ENCODE data around the gene BCKDHB.
"Not testable (repeated sequence)": the region's sequence is repeated elsewhere in the genome, so short reads cannot be mapped to it uniquely, and the experiment has no call there.

Gene BCKDHB

GRCh38 chr6:80217794-80218193 is 111.3 kb downstream of the BCKDHB start:
- TF ChIP-seq Cebpa-rat (IDR thresholded peaks at IDR 0.05): no peak
- Histone ChIP-seq H3K4me2 (no peak overlapping the region), H3K36me3 (no peaks in the 10 kb centered on the region), H3K27ac (no peak overlapping the region), H3K9ac (no peak overlapping the region), H3K9me3 (no peaks in the 10 kb centered on the region), H3K4me1 (no peaks in the 10 kb centered on the region), H3K27me3 (no peaks in the 10 kb centered on the region), H4K20me1 (no peaks in the 10 kb centered on the region), H3K4me3 (no peak overlapping the region)

GRCh38 chr6:80223743-80224212 is 117.3 kb downstream of the BCKDHB start:
- no peak overlapping the region for H3K4me2 ChIP-seq
- no peaks in the 10 kb centered on the region for H3K27me3 ChIP-seq
- H3K9me3 ChIP-seq: no peaks in the 10 kb centered on the region
- no peak overlapping the region for H3K27ac ChIP-seq
- no peaks in the 10 kb centered on the region for H3K36me3 ChIP-seq
- H3K4me1 ChIP-seq: no peaks in the 10 kb centered on the region
- H3K9ac ChIP-seq: no peak overlapping the region
- H4K20me1 ChIP-seq: no peaks in the 10 kb centered on the region
- no peak for TF ChIP-seq Cebpa-rat (IDR thresholded peaks at IDR 0.05)
- no peak overlapping the region for H3K4me3 ChIP-seq

- no peaks in the 10 kb centered on the region for H3K36me3 ChIP-seq
- H3K4me2 ChIP-seq: no peak overlapping the region
- no peak overlapping the region for H3K27ac ChIP-seq
- H3K9ac ChIP-seq: no peak overlapping the region
- H3K4me1 ChIP-seq: no peaks in the 10 kb centered on the region
- H3K9me3 ChIP-seq: no peaks in the 10 kb centered on the region
- H3K27me3 ChIP-seq: no peaks in the 10 kb centered on the region
- no peak overlapping the region for H3K4me3 ChIP-seq
- H4K20me1 ChIP-seq: no peaks in the 10 kb centered on the region
- no peak for TF ChIP-seq Cebpa-rat (IDR thresholded peaks at IDR 0.05)
These were observed 119.7 kb downstream of the BCKDHB start for GRCh38 chr6:80226151-80226550.

GRCh38 chr6:80226699-80227098 is 120.2 kb downstream of the BCKDHB start:
- H3K36me3 ChIP-seq: no peaks in the 10 kb centered on the region
- H3K9ac ChIP-seq: no peak overlapping the region
- no peaks in the 10 kb centered on the region for H3K9me3 ChIP-seq
- H3K27ac ChIP-seq: no peak overlapping the region
- TF ChIP-seq Cebpa-rat (IDR thresholded peaks at IDR 0.05): no peak
- H3K27me3 ChIP-seq: no peaks in the 10 kb centered on the region
- no peaks in the 10 kb centered on the region for H3K4me1 ChIP-seq
- no peak overlapping the region for H3K4me2 ChIP-seq
- H4K20me1 ChIP-seq: no peaks in the 10 kb centered on the region
- no peak overlapping the region for H3K4me3 ChIP-seq

GRCh38 chr6:80227545-80228105 is 121.2 kb downstream of the BCKDHB start:
- no peaks in the 10 kb centered on the region for H3K9me3 ChIP-seq
- H4K20me1 ChIP-seq: no peaks in the 10 kb centered on the region
- no peaks in the 10 kb centered on the region for H3K36me3 ChIP-seq
- no peak overlapping the region for H3K4me3 ChIP-seq
- H3K27me3 ChIP-seq: no peaks in the 10 kb centered on the region
- TF ChIP-seq Cebpa-rat (IDR thresholded peaks at IDR 0.05): no peak
- no peak overlapping the region for H3K4me2 ChIP-seq
- no peak overlapping the region for H3K27ac ChIP-seq
- no peak overlapping the region for H3K9ac ChIP-seq
- H3K4me1 ChIP-seq: no peaks in the 10 kb centered on the region

DNA sequence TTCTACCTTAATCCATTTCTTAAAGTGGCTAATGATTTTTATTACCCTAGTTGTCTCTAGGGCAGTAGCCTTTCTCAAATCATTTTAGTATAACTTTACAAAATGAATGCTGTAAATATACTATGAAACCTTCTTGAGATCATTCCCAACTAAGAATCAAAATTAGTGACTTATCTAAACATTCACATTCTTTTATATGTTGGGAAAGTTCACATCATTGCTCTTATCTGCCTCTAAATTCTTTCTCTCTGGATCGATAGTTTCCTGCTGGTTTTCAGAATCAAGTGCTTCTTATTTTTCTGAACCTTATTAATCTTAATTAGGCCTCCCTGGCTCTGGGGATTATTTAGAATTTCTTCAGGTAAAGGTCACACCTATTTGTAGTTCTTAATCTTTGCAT is 126.8 kb downstream of the BCKDHB start:
- no peaks in the 10 kb centered on the region for H3K9me3 ChIP-seq
- H3K4me3 ChIP-seq: no peak overlapping the region
- no peaks in the 10 kb centered on the region for H4K20me1 ChIP-seq
- no peaks in the 10 kb centered on the region for H3K36me3 ChIP-seq
- H3K27me3 ChIP-seq: no peaks in the 10 kb centered on the region
- H3K4me2 ChIP-seq: no peak overlapping the region
- no peak overlapping the region for H3K9ac ChIP-seq
- no peaks in the 10 kb centered on the region for H3K4me1 ChIP-seq
- H3K27ac ChIP-seq: no peak overlapping the region
- no peak for TF ChIP-seq Cebpa-rat (IDR thresholded peaks at IDR 0.05)

DNA sequence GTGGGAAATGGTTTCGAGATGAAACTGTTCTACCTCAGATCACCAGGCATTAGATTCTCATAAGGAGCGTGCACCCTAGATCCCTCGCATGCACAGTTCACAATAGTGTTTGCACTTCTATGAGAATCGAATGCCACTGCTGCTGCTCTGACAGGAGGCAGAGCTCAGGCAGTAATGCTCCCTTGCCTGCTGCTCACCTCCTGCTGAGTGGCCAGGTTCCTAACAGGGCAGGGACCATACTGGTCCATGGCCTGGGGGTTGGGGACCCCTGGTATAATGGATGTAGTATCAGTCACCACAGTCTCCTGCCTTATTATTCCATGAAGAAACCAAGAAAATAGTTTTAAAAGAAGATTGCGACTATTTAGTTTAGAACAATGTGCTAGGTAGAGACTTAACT is 127.5 kb downstream of the BCKDHB start:
- no peaks in the 10 kb centered on the region for H3K4me1 ChIP-seq
- H3K27ac ChIP-seq: no peak overlapping the region
- no peak overlapping the region for H3K4me2 ChIP-seq
- no peaks in the 10 kb centered on the region for H4K20me1 ChIP-seq
- no peaks in the 10 kb centered on the region for H3K27me3 ChIP-seq
- H3K4me3 ChIP-seq: no peak overlapping the region
- H3K9ac ChIP-seq: no peak overlapping the region
- H3K36me3 ChIP-seq: no peaks in the 10 kb centered on the region
- no peaks in the 10 kb centered on the region for H3K9me3 ChIP-seq
- no peak for TF ChIP-seq Cebpa-rat (IDR thresholded peaks at IDR 0.05)

GRCh38 chr6:80234401-80234800 is 127.9 kb downstream of the BCKDHB start:
- Histone ChIP-seq H3K27me3 (no peaks in the 10 kb centered on the region), H3K4me1 (no peaks in the 10 kb centered on the region), H3K4me3 (no peak overlapping the region), H3K4me2 (no peak overlapping the region), H4K20me1 (no peaks in the 10 kb centered on the region), H3K9ac (no peak overlapping the region), H3K27ac (no peak overlapping the region), H3K36me3 (no peaks in the 10 kb centered on the region), H3K9me3 (no peaks in the 10 kb centered on the region)
- TF ChIP-seq Cebpa-rat (IDR thresholded peaks at IDR 0.05): no peak

- H4K20me1 ChIP-seq: no peaks in the 10 kb centered on the region
- no peak overlapping the region for H3K4me2 ChIP-seq
- H3K9ac ChIP-seq: no peak overlapping the region
- no peaks in the 10 kb centered on the region for H3K27me3 ChIP-seq
- H3K27ac ChIP-seq: no peak overlapping the region
- no peaks in the 10 kb centered on the region for H3K36me3 ChIP-seq
- no peaks in the 10 kb centered on the region for H3K4me1 ChIP-seq
- TF ChIP-seq Cebpa-rat (IDR thresholded peaks at IDR 0.05): no peak
- H3K4me3 ChIP-seq: no peak overlapping the region
- no peaks in the 10 kb centered on the region for H3K9me3 ChIP-seq
These were observed 128.4 kb downstream of the BCKDHB start for GRCh38 chr6:80234908-80235307.

DNA sequence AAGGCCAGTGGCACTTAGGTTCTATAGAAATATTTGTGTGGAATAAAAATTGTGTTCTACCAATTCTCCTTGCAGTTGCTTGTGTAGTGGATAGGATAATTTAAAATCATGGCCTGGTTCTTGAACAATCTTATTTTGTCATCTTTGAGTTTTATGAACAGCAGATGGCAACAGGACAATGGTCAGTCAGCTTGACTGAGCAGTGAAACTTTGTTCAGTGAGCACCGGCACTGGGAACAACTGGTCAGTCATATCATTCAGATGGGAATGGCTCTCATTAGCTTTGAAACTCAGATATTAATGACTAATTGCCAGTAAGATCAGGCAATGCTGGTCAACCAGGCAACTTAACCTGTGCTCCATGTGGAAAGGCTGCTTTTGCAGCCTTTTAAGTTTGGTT is 129.2 kb downstream of the BCKDHB start:
- no peak for TF ChIP-seq Cebpa-rat (IDR thresholded peaks at IDR 0.05)
- no peak overlapping the region for H3K27ac ChIP-seq
- no peaks in the 10 kb centered on the region for H4K20me1 ChIP-seq
- H3K27me3 ChIP-seq: no peaks in the 10 kb centered on the region
- no peak overlapping the region for H3K9ac ChIP-seq
- H3K4me2 ChIP-seq: no peak overlapping the region
- no peaks in the 10 kb centered on the region for H3K9me3 ChIP-seq
- no peak overlapping the region for H3K4me3 ChIP-seq
- H3K4me1 ChIP-seq: no peaks in the 10 kb centered on the region
- no peaks in the 10 kb centered on the region for H3K36me3 ChIP-seq

DNA sequence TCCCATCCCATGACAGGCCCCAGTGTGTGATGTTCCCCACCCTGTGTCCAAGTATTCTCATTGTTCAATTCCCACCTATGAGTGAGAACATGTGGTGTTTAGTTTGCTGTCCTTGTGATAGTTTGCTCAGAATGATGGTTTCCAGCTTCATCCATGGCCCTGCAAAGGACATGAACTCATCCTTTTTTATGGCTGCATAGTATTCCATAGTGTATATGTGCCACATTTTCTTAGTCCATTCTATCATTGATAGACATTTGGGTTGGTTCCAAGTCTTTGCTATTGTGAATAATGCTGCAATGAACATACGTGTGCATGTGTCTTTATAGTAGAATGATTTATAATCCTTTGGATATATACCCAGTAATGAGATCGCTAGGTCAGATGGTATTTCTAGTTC is 132.3 kb downstream of the BCKDHB start:
- H3K36me3 ChIP-seq, H4K20me1 ChIP-seq, H3K9me3 ChIP-seq, H3K4me2 ChIP-seq, H3K4me1 ChIP-seq, H3K9ac ChIP-seq, H3K27ac ChIP-seq, H3K4me3 ChIP-seq, H3K27me3 ChIP-seq: not testable (repeated sequence)

All from BLaER1 (cell line).